Naive B cell (primary cell): ENCODE results near the gene CCNY. TPM values are rescaled to one million over a fixed set of nuclear protein-coding genes. Genes with fewer than 3 reads are reported as not detected.

ENCODE experiments used
- polyA plus RNA-seq, 6 donors: library from polyadenylated mRNA; unstranded; fragments of 300-500 nt; fragmentation: Illumina TruSeq; gene quantifications; one replicate each; pipeline ENCODE4 v1.2.3, GENCODE V29; 2021; ENCODE audit warnings: low read depth in 6 of 6

CCNY gene
- polyA plus RNA-seq, 6 donors from 2014 or later: 9.4 to 27.7 (median 13.6) TPM

Other genes starting within 250 kb of the CCNY start
- gene CUL2, start 246.2 kb upstream of the CCNY start, polyA plus RNA-seq: 10 to 100 TPM; 23.7 to 36.2 (median 28.4) TPM
- 10 to 100 TPM; 12.3 to 31.0 (median 16.8) TPM for gene CREM, start 209.7 kb upstream of the CCNY start, polyA plus RNA-seq